ENCODE results near the gene TM9SF2.

TM9SF2 gene

DNA sequence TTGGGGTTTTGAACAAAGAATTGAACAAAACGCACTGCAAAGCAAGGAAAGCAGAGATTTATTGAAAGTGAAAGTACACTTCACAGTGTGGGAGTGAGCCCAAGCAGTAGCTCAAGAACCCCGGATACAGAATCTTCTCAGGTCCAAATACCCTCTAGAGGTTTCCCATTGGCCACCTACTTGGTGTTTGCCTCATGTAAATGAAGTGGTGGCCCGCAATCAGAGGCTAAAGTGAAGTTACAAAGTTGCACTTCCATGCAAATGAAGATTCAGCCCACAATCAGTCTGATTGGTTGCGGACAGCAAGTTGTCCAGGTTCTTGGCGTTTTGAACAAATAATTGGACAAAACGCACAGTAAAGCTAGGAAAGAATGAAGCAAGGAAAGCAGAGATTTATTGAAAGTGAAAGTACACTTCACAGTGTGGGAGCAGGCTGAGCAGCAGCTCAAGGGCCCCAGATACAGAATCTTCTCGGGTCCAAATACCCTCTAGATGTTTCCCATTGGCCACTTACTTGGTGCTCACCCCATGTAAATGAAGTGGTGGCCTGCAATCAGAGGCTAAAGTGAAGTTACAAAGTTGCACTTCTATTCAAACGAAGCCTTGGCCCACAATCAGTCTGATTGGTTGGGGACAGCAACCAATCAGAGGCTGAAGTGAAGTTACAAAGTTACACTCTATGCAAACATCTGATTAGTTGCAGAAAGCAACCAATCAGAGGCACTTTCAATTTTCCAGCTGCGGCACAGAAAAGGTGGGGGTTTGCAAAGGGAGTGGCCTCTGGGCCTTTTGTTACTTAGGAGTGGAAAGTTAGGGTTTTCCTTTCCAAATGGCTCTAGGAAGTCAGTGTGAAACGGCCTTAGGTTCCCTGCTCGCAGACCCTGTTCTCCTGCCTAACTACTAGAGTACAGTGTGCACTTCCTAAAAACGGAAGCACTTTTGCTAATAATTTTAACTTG lies 4.8 kb upstream of the TM9SF2 start:
- no peak for DNase-seq

DNA sequence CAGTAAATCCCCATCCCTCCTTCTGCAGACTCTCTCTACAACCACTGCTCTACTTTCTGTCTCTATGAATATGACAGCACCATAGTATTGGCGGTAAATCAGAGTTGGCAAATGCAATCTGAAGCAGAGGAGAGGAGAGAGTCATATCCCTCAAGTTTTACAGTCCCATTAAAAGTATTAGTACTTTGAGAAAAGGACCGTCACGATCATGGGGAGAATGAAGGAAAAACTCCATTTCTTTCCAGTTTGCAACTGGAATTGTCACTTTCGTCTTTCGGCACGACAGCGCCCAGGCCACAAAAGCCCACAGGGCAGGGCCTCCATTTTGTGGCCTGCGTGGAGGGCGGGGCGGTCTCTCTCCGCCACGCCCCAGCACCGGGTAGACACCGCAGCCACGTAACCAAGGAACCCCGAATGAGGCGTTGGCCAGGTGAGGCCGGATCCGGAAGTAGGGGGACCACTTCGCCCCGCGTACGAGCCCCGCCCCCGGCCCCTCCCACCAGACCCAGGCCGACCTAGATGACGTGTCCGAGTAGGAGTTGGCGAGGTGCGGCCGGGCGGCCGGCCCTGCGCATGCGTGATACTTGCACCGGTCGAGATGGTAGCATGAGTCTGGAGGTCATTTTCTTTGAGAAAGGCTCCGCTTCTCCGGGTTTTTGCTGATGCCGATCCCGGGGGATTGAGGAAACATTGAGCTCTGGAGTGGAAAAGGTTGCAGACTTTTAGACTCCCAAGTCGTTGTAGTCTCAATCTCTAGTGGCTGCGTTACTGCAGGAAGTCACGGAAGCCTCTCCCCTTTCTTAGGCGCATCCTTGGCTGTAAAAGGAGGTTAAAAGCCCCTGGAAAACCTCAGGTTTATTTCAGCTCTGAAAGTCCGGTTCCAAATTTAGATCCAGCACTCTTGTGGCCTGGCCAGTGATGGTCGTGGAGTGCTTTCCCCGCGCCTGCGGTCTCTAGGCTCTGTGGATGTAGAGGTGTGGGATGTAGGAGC lies 2.8 kb upstream of the TM9SF2 start:
- DNase-seq = peak; percentile 94

DNA sequence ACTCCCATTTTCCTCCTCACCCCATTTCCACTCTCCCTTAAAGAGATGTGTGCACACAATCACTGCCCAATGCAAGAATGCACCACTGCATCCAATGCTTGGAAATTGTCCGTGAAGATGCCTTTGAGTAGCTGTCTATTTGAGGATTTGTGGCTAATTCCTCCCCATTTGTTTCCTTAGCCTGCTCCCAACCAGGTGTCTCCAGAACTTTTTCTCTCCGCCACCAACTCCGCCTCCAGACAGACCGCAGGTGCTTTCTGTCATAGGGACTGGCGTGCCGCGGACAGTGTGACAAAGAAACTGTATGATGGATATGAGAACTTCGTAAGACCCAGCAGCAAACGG lies 461 bp upstream of the TM9SF2 start:
- no peak for DNase-seq

GRCh38 chr13:99501848-99502301 lies 603 bp downstream of the TM9SF2 start:
- DNase-seq = no peak

GRCh38 chr13:99505814-99506269 lies 4.6 kb downstream of the TM9SF2 start:
- no peak for DNase-seq

DNA sequence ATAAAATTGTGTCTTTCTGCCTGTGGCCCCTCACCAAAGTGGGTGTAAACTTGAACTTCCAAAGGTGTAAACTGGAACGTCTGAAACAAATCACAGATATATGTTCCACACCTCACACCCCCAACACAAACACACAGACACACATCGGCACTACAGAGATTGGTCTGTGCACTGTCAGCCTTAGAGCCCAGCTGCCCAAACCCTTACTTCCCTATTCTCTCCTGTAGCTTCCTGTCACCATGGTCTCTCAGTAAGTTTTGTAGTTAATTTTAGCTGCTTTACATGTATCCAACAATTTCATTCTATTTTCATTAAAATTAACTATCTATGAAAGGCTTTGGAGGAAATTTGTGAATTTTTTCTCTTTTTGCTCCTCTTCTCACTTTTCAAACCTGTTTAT lies 5.4 kb downstream of the TM9SF2 start:
- DNase-seq = no peak

- DNase-seq = no peak
Measured at GRCh38 chr13:99507054-99507453, 5.8 kb downstream of the TM9SF2 start.

GRCh38 chr13:99507551-99507950 lies 6.3 kb downstream of the TM9SF2 start:
- DNase-seq = no peak

GRCh38 chr13:99507986-99508385 lies 6.7 kb downstream of the TM9SF2 start:
- no peak for DNase-seq

DNA sequence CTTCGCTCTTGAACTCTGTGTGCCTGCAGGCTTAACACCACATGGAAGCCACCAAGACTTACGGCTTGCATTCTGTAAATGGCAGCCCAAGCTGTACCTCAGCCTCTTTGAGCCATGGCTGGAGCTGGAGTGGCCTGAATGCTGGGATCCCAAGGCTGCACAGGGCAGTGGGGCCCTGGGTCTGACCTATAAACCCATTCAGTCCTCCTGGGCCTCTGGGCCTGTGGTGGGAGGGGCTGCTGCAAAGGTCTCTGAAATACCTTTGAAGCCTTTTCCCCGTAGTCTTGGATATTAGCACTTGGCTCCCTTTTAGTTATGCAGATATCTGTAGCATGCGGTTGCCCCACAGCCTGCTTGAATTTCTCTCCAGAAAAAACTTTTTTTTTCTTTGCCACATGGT lies 8.2 kb downstream of the TM9SF2 start:
- DNase-seq = no peak

GRCh38 chr13:99514801-99515200 lies 13.5 kb downstream of the TM9SF2 start:
- DNase-seq = no peak

GRCh38 chr13:99516153-99516929 lies 15.1 kb downstream of the TM9SF2 start:
- peak; percentile 20 for DNase-seq

- DNase-seq = no peak
Measured at GRCh38 chr13:99517577-99517976, 16.3 kb downstream of the TM9SF2 start.

GRCh38 chr13:99517984-99518383 lies 16.7 kb downstream of the TM9SF2 start:
- no peak for DNase-seq

DNA sequence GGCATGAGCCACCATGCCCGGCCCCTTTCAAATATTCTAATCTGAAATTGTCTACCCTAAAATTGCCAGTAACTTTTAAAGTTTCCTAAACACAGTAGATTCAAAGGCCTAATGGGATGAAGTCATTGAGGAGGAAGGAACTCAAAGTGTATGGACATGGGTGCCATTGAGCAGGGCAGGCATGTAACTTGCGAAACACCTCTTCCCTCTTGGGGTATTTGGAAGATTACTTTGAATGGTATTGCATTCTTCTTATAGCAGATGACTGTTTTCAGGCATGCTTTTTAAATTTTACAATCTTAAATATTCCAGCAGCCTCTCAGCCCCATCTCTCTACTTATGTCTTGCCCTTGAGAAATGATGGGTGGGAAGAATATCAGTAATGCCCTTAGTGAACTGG lies 21.0 kb downstream of the TM9SF2 start:
- no peak for DNase-seq

- DNase-seq = no peak
Measured at GRCh38 chr13:99523838-99524237, 22.6 kb downstream of the TM9SF2 start.

DNA sequence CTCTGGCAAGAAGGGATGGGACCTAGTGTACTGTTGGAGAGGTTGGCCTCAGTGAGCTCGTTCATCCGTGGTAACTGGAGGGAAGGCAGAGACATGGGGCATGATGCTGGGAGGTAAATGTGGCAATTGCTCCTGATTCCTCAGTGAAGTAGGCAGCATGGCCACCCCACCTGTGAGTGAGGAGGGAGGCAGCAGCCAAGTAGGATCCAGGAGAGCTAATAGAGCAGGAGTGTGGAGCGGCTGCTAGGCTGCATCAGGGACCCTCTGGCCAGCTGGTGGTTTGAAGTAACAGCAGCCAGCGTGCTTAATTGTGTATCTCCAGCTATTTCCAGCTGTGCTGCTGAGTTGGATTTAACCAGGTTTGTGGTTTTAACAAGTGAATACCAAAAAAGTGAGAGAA lies 24.7 kb downstream of the TM9SF2 start:
- no peak for DNase-seq

DNA sequence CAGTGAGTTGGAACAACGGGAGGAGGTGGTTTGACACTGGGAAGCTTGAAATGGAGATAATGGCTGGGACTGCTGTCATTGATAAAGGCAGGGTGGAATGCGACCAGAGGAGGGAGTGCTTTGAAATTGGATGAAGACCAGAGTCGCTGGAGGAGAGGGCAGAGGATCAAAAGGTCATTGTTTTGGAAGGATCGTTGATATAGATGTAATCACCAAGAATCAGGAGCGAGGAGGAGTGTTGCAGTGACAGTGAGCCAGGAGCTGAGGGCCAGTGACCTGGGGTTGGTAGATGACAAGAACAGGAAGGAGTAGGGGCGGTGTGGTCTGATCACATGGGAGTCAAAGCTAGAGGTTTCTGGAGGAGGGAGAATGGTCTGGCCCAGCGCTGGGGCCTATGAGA lies 25.3 kb downstream of the TM9SF2 start:
- DNase-seq = no peak

- DNase-seq = no peak
Measured at GRCh38 chr13:99527301-99527700, 26.0 kb downstream of the TM9SF2 start.

DNA sequence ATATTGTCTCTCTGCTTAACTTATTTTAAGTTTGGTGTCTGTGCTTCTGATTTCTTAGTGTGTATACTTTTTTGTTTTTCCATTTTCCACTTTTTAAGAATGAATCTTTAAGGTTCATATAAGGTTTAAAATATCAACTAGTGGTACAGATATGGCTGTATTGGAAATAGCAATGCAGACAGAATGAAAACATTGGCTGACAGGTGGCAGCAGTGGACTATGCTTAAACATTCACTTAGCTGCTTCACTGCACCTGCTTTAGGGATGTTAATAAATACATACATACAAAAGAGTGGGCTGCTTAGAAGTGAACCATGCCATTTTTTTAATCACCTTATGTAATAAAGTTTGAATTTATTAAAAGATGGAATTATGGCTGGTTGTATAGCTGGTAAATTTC lies 27.3 kb downstream of the TM9SF2 start:
- peak; percentile 10 for DNase-seq

DNA sequence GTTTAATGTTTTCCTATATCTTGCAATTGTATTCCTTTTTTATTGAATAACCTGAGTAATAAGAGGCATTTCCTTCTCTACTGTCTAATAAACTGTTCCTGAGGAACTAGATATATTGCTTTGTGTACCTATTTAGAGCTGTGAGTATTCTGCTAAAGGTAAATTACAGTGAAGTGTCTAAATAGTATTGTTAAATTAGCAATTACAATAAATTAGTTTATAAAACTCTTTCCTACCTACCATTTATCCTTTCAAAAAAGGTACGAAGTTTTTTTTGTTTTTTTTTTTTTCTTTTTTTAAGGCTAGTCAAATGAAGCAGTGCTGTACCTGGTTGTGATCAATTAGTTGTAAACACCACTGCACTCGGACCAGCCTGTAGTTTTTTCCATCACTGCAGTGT lies 34.8 kb downstream of the TM9SF2 start:
- DNase-seq = no peak

DNA sequence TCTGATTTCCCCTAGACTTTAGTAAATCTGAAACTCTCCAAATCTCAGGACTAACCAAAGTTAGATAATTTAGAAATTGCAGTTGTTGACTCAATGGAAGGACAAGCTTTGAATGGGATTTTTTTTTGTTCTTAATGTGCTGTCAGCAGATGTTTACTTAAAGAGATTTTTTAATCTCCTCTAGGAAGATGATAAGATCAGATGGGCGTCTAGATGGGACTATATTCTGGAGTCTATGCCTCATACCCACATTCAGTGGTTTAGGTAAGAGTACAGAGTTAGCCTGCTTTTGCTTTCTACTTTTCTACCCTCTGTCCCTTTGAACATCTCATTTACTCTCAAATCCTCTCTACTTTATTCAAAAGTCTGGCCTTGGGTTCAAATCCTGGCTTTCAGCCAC lies 39.3 kb downstream of the TM9SF2 start:
- no peak for DNase-seq
